HG03565 (cell line): ENCODE data around the gene NRAP.
A peak's percentile ranks its signal among the peaks of the same experiment; 100 is the strongest.
"Not testable (repeated sequence)": the region's sequence is repeated elsewhere in the genome, so short reads cannot be mapped to it uniquely, and the experiment has no call there.

ENCODE experiments used
- ATAC-seq: cut with Tn5 transposase; IDR thresholded peaks from one replicate; pipeline ENCODE4 v1.9.1; 2021; ENCODE audit warnings: mild to moderate bottlenecking, moderate library complexity; ENCODE audit not compliant: unreplicated experiment

Gene NRAP

DNA sequence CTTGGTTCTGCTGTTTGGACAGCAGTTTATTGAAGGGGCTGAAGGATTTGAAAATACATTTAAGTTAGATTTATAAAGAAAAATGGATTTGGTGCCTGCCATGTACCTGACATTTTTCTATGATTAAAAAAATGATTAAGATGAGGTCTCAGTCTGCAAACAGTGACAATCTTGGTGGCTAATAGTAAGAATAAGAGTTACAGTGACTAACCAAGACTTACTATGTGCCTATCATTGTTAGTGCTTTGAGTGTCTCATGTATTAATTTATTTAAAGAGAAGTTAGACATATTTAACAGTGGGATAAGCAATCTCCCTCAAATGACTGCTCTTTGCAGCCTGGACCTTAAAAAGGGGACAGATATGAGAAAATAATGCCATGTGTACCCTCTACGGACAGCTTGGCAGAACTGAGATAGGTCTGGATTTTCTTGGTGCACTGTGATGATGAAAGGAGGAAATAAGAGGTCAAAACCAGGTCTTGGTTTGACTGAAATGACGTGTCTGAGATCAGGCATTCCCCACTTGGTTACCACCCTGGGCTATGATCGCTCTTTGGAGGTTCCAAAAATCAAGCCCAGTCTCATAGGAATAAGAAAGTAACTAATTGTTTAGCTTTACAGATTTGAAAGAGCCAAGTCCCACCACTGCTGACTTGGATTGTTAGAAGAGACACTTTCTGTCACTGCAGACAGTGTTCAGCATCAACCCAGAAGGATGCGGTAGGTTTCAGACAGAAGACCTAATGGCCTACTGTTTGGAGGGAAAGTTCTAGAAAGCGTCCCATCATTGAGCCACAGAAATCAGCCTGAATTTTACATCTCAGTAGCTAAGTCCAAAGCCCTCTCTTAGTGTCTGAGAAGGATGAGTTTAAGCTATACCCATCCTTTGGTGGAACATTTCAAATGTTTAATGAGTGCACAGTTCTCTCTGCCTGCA, 18.0 kb upstream of the NRAP start:
- peak; percentile 53 for ATAC-seq

DNA sequence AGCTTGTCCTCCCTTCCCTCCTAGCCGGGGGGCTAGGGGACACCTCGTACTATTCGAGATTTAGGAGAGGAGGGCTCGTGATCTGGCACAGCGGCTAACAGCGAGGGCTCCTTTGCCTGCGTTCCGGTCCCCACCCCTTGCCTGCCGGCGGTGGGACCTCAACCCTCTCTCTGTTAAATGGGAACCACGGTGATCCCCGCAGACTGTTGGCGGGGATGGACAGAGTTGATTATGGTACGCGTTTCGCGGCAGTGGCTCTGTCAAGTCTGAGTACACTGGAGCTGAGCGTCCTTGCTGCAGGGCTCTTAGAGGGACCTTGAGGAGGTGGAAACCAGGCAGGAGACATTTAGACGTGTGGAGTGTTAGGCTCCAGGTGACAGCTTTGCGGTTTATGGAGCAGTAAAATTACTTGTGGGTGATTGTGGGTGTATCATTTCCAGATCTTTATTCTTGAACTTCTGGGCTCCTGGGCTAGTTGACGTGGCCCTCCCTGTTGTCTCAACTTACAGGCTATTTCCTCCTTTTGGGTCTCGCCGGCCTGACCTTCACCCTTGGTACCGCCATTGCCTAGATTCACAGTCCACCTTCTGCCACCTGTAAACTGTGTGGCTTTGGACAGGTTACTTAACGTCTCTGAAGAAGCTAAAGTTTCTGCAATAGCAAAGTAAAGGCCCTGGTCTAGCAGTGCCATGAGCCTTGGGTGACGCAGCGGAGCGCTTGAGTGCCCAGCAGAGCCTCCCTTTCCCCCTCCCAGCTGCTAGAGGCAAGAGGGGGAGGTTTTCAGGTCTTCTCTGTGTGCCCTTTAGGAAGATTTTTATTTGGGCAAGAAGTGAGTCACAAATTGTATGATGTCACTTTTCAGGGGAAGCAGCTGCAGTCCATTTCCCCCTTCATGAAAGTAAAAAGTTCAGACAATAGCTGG, 16.6 kb upstream of the NRAP start:
- ATAC-seq: no peak

DNA sequence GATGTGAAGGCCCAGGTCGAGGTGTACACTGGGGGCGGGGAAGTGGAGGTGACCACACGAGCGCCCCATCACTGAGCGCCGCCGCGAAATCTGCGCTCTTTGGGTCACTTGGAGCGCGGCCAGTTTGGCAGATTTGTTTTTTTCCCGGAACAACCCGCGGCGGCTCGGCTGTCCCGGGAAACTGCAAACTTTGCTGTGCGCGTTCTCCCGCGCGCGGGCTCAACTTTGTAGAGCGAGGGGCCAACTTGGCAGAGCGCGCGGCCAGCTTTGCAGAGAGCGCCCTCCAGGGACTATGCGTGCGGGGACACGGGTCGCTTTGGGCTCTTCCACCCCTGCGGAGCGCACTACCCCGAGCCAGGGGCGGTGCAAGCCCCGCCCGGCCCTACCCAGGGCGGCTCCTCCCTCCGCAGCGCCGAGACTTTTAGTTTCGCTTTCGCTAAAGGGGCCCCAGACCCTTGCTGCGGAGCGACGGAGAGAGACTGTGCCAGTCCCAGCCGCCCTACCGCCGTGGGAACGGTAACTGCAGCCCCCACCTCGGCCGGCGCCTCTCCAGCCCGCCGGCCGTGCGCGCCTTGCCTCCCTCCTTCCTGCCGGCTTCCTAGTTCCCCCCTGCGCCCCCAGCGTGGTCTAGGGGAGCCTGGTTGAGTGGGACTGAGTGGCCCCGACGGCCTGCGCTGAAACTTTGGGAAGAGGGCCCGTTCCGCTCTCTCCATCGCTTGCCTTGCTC, 15.8 kb upstream of the NRAP start, which contains the start of gene CASP7:
CASP7 (plus strand) TSS at position 450 of the 727 bp plus-strand sequence. CDS start 17,582 bp downstream, outside the sequence.
- peak; percentile 51 for ATAC-seq

DNA sequence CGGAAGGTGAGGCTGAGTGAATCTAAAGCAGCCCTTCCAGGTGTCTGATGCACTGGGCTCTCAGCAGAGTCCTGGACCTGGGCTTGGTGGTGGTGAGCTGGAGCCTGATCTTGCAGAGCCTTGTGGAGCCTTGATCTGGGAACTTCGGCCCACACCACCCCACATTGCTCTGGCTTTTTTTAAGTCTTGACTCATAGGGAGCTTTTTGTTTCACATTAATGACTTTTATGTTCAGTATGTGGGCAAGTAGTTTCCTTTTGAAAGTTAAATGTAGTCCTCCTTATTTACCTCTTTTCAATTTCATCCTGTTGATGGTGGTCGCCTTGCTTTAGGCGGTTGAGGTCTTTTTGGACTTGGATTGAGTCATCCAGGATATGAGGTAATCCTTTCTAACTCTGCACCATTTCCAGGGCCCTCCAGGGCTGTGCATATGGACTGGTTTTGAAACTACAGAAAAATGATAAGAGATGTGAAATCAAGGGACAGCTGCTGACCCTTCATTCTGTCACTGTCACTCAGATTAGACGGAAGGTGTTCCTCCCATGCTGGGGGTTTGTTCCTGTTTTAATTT, 2.9 kb upstream of the NRAP start:
- ATAC-seq: peak; percentile 87

DNA sequence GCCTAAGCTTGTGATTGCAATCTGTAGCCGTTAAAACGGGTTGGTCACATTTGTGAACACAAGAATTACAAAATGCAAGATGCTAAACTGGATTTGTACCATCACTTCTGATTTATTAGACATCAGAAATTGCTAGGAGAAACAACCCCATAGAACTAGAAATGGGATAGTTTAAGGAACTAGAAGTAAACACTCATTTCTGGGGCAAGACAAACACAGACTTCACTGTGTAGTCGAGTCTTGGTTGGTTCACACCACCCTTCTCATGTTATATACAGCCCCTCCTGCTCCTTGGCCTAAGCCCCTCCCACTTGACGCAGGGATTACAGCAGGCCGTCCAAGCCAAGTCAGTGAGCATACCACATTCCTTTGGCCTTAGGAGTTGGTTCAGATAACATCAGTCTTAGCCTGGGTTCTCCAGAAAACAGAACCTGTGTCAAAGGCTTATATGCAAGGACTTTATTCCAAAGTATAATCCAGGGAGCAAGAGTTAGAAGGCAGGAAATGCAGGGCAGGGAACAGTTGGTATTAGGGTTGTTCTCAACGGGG, 2.0 kb upstream of the NRAP start:
- ATAC-seq: no peak

DNA sequence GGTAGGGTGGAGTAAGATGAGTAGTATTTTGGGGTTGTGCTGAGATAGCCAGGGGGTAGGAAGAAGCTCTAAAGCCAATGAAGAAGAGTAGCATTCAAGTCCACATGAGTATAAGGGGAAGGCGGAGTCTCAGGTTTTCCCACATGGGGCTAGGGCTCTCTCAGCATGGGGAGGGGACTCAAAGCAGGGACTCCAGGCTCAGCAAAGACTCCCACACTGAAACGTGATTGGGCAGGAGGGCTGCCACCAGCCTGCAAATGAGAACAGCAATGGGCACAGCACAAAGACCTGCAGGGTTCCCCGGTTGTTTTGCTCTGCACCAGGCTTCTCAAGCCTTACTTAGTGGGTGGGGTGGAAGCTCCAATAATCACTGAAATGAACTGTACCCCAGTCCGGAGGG, 1.5 kb upstream of the NRAP start:
- no peak for ATAC-seq

DNA sequence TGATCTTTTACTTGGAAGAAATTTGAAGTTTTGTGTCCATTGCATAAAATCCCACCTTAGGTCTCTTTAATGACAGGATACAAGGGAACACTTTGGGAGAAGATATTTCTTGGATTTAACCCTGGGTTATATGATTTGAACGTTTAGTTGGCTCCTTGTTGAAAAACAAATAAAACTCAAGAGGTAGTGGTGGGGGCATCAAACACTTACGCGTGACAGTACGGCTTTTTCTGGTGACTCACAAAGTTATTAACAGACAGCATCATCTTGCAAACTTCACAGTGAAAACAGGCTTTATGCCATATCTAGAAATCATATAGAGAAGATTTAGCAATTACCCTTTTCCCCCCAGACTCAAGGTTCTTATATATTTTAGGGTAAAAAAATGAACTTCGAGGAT, 699 bp downstream of the NRAP start:
- no peak for ATAC-seq

DNA sequence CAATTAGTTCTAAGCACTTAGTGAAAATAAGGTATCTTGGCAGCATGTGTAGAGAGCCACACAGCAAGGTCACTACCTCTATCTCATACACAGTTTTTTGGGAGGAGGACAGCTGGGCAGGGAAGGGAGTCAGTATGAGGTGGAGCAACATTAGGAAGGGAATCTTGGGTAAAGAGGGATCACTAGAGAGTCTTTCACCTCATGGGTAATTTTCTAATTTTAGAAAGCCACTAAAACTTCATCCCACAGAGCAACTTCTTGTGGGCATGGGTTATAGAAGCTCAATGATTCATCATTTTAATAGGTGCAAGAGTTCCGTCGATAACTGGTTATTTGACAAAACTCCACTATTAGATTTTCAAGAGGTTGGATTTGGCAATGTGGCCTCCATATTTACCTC, 2.5 kb downstream of the NRAP start:
- ATAC-seq: no peak

DNA sequence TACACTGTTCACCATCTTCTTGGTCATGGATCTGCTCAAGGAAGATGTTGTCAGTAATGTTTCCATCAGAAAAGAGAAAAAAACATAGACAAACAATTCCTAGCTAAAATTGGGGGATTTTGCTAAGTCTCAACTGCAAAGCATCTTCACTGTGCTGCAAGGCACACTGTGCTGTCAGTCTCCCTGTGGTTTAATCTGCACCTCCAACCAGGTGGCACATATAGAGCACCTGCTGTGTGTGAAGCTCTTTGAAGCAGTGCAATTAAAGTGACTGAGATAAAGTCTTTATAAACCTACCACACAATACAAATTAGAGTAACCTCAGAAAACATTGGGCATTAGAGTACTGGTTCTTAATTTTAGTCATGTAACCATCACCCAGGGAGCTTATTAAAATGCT, 6.3 kb downstream of the NRAP start:
- ATAC-seq: no peak

DNA sequence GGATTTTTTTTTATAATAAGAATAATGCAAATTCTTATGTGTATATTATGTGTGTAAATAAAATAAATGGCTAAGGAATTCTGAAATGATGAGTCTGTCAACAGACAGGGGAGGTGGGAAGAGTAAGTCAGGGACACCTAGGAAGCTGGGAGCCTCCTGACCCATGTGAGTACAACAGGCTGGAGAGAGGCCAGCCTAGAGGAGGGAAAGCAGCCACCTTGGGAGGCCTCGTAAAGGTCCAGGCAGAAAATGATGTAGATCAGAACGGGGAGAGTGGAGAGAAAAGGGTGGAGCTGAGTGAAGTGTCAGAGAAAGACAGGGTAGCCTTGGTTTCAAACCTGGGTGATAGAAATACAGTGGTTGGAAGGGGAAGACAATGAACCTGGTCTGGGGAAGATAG, 6.9 kb downstream of the NRAP start:
- no peak for ATAC-seq

DNA sequence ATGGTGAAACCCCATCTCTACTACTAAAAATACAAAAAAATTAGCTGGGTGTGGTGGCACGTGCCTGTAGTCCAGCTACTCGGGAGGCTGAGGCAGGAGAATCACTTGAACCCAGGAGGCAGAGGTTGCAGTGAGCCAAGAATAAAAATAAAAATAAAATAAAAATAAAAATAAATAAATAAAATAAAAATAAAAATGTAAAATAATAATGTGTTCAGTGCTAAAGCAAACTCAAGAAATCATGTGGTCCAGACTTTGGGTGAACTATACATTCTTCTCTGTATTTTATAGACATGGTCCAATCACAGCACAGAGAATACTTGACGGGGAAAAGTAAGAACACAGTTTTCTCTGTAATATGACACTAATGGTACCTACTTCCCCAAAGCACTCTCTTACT, 11.4 kb downstream of the NRAP start:
- not testable (repeated sequence) for ATAC-seq

DNA sequence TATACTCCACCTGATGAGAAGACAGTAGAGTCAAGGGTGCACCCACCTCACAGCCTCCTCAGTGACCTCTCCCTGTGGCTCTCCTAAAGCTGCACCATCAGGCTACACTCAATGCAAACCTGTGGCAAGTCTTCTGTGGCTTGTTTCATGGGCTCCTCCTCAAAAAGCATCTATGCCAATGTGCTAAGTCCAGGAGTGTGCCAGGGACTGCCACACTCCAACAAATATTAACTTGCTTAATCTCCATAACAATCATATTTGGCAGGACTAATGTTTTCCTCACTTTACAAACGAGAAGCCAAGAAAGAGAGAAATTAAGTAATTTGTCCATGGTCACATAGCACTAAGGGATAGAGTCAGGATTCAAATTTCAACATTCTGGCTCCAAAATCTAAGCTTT, 11.9 kb downstream of the NRAP start:
- no peak for ATAC-seq

DNA sequence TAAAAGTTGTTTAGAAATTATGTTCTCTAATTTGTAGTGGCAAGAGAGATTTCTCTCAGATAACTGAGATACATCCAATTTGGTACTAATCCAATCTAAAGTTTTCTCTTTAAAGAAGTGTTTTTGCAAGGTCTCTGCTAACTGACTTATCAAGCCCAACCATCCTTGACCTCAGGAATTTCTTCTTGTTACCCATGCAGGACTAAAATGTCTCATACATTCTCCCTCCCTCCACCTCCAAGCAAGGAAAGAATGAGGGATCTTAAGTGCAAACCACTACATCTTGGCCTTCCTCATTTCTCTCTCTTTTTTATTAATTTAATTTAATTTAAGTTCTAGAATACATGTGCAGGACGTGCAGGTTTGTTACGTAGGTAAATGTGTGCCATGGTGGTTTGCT, 12.8 kb downstream of the NRAP start:
- no peak for ATAC-seq

DNA sequence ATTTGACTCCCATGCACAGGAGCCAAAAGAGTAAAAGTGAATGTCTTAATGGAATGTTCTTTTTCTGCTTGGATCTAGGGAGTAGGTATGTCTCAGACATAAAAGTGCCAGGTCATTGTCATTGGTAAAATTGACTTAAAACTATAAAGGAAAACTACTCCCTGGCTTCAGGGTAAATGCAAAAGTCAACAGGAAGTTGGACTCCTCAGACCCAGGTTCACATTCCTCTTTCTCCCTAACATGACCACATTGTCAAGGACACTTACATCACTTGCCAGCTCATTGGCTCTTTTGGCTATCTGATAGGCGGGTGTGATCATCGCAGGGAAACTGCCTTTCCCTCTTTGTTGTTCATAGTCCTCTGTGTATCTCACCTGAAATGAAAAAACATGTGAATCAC, 13.7 kb downstream of the NRAP start:
- no peak for ATAC-seq

DNA sequence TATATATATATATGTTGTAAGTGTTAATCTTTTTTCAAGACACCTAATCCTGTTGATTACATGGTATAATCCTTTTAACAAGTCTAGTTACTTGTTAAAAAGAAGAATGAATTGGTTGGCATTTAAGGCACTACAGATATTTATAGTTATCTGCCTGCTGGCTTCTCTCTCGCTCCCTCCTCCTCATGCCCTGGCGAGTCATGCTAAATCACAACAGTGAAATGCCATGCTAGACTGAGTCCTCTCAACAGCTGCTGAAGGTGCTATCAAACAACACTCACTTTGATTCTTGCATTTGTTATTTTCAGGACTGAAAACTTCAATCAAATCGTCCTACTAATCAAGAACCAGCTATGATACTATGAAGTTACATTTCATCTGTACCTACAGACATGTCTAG, 15.4 kb downstream of the NRAP start:
- no peak for ATAC-seq

DNA sequence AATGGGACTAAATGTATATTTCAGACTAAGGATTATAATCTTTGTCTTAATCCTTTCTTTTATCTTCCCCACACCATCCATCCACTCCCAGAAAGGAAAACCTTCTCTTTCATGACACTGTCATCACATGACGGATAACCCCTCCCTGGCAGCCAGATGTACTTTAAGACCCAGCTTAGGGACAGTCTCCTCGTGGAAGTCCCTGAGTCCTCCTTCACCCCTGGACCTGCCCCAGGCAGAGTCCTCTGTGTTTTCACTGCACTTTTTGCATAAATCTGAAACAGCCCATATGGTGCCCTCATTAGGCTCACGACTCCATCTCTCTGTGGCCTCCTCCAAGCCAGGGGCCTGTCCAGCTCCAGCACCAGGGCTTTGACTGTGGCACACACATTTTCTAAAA, 16.0 kb downstream of the NRAP start:
- ATAC-seq: no peak

DNA sequence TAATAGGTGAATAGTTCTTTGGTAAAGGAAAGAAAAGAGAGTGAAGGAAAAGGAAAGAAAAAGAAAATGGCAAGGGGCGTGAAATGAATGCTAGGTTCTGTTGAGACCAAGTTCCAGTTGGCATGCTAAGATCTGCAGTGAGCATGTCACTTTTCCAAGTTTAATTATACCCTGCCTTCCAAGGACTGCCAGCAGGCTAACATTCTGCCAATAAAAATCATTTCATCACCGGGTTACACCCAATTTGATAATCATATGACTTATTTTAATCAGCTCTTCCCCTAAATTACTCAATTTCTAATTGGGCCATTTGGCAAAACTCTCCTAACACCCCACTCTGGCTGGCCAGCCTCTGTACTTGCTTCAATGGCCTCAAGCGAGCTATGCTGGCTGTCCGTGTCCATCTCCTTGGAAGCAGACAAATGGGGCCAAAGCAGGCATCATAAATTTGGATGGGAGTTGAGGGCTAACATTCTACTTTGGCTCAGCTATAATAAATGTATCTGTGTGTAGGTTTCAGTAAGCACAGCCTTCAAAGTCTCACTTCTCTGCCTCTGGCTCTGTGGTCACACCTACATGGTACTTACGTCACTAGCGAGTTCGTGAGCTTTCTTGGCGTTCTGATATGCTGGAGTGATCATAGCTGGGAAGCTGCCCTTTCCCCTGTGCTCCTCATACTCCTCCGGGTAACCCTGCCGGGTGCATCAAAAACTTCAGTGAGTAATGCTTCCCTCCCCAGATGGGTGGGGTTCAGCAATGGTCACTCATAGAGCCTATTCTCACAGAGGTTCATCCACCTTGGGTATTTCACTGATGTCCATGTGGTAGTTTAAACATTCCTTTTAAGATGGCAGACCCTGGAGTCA, 17.3 kb downstream of the NRAP start:
- no peak for ATAC-seq

DNA sequence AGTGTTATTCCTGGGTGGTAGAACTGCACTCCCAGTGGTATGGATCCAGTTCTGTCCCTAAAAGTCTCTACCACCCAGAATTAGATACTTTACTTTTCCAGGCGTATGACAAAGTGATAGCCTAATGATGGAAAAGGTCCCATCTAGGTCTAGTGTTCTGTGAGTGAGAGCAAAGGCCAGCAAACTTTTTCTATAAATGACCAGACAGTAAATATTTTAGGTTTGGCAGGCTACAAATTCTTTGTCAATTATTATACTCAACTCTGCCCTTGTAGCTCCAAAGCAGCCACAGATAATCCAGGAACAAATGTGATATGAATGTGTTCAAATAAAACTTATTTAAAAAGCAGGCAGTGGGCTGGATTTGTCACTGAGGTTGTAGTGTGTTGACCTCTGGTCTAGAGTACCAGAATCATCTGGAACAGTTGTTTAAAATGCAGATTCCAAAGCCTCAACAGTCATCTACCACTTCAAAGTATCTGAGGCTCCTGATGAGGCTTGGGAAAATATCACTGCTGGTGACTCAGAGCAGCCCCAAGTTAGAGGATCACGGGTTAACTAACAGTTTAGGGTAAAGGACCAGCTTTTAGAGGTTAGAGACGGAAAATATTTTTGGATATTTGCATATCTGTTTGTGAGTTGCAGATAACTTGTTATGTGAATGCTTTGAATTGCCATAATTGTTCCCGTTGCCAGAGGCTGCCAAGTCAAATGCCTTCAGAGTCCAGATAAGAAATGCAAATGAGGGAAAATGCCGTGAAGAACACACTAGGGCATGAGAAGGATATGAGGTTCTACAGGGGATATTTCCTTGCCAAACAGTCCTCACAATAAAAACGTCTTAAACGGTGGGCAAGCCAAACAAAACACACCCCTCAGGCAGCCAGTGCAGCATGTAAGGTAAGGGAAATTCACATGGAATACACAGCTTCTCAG, 19.4 kb downstream of the NRAP start:
- ATAC-seq: no peak
